GM12875 (cell line): Measurements from ENCODE around the gene FMN2.

Source experiments
- H3K4me3 ChIP-seq: one replicate; pipeline ENCODE4 v1.5.1; 2011; ENCODE audit warnings: low read depth, low read length, control low read depth
- CTCF ChIP-seq: IDR thresholded peaks from 2 replicates; pipeline ENCODE4 v1.5.1; 2011; ENCODE audit warnings: low read depth, mild to moderate bottlenecking, control low read depth, inconsistent platforms, low read length, moderate library complexity, borderline replicate concordance; ENCODE audit not compliant: insufficient read depth

The FMN2 gene

DNA sequence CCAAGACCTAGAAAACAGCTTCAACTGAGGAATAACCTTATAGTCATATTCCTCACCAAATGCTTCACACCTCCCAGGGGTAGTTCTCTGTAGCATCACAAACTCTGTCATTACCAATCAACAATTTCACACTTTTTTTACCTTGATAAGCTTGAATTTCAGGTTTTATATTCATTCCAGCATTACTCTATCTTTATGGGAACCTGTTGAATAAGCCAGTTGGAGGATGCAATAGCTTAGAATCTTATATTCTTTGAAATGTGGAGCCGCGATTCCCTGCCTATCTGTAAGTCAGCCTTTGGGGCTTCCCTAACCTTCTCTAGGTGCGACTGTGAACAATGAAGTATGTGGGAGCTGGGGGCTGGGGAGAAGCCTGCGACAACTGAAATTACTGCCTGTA, 374.8 kb downstream of the FMN2 start:
- H3K4me3 ChIP-seq, result no peak overlapping the region
- no peak for TF ChIP-seq CTCF

DNA sequence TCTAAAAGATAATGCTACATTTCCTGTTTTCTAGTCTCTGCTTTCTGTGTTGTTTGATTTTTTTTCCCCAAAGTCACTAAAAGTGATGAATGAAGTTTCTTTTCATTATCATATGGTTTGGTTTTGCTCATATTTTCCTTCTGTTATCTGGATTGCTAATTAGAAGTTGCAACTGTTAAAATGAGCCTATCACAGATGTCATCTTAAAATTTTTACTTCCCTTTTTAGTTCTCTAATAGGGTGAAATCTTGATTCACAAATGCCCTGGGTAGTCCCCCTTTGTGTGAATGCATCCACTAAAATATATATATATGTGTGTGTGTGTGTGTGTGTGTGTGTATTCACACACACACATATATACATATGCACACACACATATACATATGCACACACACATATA, 376.2 kb downstream of the FMN2 start:
- TF ChIP-seq CTCF, result no peak

DNA sequence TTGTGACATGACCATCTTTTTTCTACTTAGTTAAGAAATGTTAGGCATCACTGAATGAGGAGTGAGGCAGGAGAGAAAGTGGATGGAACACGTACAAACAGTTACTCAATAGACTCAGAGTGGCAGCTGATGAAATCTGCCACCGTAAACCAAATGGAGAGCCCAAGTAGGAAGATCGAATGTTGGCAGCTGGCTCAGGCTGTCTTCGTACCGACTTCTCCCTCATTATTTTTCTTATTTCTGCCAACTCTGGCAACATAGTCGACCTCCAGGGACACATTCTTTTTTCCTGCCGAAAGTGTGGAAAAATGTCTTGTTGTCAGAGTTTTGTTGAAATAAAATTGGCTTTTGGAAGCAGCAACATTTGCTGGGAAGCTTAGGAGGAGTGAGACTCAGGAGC, 377.0 kb downstream of the FMN2 start:
- TF ChIP-seq CTCF, result no peak
- H3K4me3 ChIP-seq, result no peak overlapping the region

More for the DNA sequence above, 376.2 kb downstream of the FMN2 start:
- no peak overlapping the region for H3K4me3 ChIP-seq

- TF ChIP-seq CTCF, result no peak
- no peak overlapping the region for H3K4me3 ChIP-seq
These were observed 382.5 kb downstream of the FMN2 start for GRCh38 chr1:240474133-240474614.

DNA sequence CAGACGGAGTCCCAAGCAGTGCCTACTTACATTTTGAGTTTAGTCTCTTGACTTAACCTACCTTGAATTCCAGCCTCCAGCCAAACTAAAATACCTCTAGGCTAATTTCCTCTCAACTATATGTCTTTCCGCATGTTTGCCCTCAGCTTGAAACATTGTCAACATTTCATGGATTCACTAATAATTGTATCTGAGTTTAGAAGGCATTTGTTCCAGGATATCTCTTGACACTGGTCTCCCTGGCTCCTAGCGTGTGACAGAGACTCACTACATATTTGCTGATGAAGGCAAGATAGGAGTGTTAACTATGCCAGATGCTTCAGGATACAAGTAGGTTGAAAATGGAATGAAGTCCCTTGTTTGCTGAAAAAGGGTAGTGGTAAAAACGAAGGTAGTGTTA, 384.1 kb downstream of the FMN2 start:
- no peak for TF ChIP-seq CTCF
- no peak overlapping the region for H3K4me3 ChIP-seq

GRCh38 chr1:240478536-240478935, 386.9 kb downstream of the FMN2 start:
- H3K4me3 ChIP-seq, result no peak overlapping the region
- no peak for TF ChIP-seq CTCF

- H3K4me3 ChIP-seq, result no peak overlapping the region
These were observed 393.2 kb downstream of the FMN2 start for GRCh38 chr1:240484804-240485443.

More at GRCh38 chr1:240484804-240485443, 393.2 kb downstream of the FMN2 start:
- TF ChIP-seq CTCF, result no peak
